Activated CD4-positive, alpha-beta T cell treated with anti-CD3 and anti-CD28 coated beads for 36 hours (primary cell): ENCODE measurements around the gene TBC1D4. TPM values are rescaled to one million over a fixed set of nuclear protein-coding genes. Genes with fewer than 3 reads are reported as not detected.
"Not testable (repeated sequence)": the region's sequence is repeated elsewhere in the genome, so short reads cannot be mapped to it uniquely, and the experiment has no call there.

Experiments used
- ATAC-seq: fragments of 200-7000 bp; cut with Tn5 transposase; one replicate; pipeline ENCODE4 v1.10.0; 2021; ENCODE audit warnings: mild to moderate bottlenecking, moderate library complexity
- CTCF ChIA-PET: fragments of 350-600 bp; sonication (Branson Sonifier 250); formaldehyde crosslinking; loops from one replicate; lab custom pipeline; 2021; ENCODE audit warnings: antibody characterized with exemption; lab: Charles Lee
- POLR2A ChIA-PET: fragments of 350-600 bp; sonication (Branson Sonifier 250); formaldehyde crosslinking; loops from one replicate; lab custom pipeline; 2021; ENCODE audit warnings: antibody characterized with exemption, inconsistent platforms; lab: Charles Lee
- DNase-seq: peaks from one replicate; pipeline ENCODE4 v3.0.0-alpha.2; 2020
- H3K27ac Mint-ChIP-seq: one replicate; pipeline ENCODE4 v1.8.0; 2021; ENCODE audit warnings: mixed read lengths
- H3K27me3 Mint-ChIP-seq: one replicate; pipeline ENCODE4 v1.8.0; 2021; ENCODE audit warnings: mixed read lengths
- H3K36me3 Mint-ChIP-seq: one replicate; pipeline ENCODE4 v1.8.0; 2021; ENCODE audit warnings: low read depth, mixed read lengths
- H3K4me1 Mint-ChIP-seq: one replicate; pipeline ENCODE4 v1.8.0; 2021; ENCODE audit warnings: mixed read lengths
- H3K4me3 Mint-ChIP-seq: one replicate; pipeline ENCODE4 v1.8.0; 2021; ENCODE audit warnings: mild to moderate bottlenecking, moderate library complexity, mixed read lengths
- H3K9me3 Mint-ChIP-seq: one replicate; pipeline ENCODE4 v1.8.0; 2021; ENCODE audit warnings: low read depth, mixed read lengths
- intact Hi-C, 2 experiments: fragments of 100-400 bp; cut with DNase I in 1 of 2; cut with micrococcal nuclease in 1 of 2; formaldehyde crosslinking; loops; one replicate each; pipeline versions ENCODE4 v1.14.2 to v1.15.1; 2022 to 2024; cut with DNase I, micrococcal nuclease
- total RNA-seq, 2 experiments: library from RNA; stranded (reverse); gene quantifications; one replicate each; pipeline ENCODE4 v1.2.3, GENCODE V29; 2021

TBC1D4 gene
- total RNA-seq, 2 experiments from 2014 or later = 29.4 to 31.7 TPM

DNA sequence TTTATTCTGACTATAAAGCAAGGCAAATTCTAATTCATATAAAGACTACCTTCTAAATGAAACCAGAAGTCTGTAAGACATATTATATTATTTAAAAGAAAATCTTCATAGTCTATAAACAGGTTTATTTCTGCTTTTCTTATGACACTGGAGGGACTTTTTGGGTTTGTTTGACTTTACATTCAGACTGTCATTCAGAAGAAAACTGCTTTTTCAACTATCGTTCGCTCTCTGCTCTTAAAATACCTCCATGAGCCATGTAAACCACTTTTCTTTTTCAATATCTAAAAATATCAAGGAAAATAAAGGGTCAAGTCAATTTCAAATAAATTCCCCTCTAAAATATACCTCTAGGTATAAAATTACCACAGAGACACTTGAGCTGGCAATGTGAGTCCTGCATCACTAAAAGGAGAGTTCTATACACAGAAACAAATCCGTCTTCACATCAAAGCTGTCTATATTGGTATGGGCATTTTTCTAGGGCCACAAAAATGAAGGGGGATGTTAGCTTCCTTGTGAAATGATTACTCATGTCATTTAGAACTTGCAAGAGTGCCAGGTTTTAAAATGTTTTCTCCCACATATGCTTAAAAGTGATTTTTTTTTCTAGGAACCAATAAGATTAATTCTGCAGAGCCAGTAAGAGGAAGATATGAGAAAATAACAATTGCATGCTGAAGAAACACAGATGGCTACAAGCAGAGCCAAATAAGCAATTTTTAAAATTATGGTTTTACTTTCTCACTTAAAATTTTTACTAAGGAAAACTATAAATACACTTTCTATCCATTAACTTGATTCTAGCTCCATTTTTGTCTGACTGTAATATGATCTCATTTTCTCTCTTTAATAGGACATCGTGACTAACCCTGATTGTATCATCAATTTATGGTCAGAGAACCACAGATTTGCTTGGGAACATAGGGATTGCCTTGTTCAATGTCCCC is 181.8 kb downstream of the TBC1D4 start:
- Mint-ChIP-seq H3K36me3 (peaks cover 39% of the 10 kb centered on the region), H3K27ac (peak overlapping the region; percentile 70), H3K4me3 (no peak overlapping the region), H3K9me3 (peaks cover 5% of the 10 kb centered on the region), H3K27me3 (no peaks in the 10 kb centered on the region), H3K4me1 (peaks cover 56% of the 10 kb centered on the region)
- intact Hi-C loops = loop anchor here (1.0 to 2.0 kb wide), 2 partner anchors 19 to 26 kb away; no protein-coding TSS in a partner anchor
- ChIA-PET CTCF (interaction anchor here (0.7 to 0.9 kb wide), 2 partner anchors 16 to 73 kb away, joined by 3 read pairs; no protein-coding TSS in a partner anchor), POLR2A (interaction anchor here (1.0 kb wide), 1 partner anchor 26 kb away, joined by 5 read pairs; no protein-coding TSS in a partner anchor)
- DNase-seq (no peak), ATAC-seq (peak; percentile 86)

DNA sequence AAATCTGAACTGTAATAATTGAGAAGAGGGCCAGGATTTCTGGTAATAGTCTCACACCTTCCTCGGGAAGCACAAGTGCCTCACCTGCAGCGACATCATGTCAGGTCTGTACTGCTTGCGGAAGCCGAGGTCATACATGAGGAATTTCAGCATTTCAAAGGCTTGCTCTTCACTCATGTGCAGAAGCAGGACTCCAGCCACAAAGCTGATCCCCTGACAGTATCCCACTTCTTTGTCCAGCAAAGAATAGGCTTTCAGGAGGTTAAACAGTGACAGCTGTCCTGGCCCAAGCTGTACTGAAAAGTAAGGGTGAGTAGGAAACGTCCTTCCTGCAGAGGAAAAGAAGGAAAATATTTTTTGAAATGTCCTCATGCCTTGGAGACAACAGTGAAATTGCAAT is 182.7 kb downstream of the TBC1D4 start:
- Mint-ChIP-seq H3K4me3 (peak overlapping the region; percentile 29), H3K27me3 (no peaks in the 10 kb centered on the region), H3K27ac (peak overlapping the region; percentile 68), H3K4me1 (peaks cover 54% of the 10 kb centered on the region), H3K36me3 (peaks cover 36% of the 10 kb centered on the region), H3K9me3 (no peaks in the 10 kb centered on the region)
- ChIA-PET CTCF (no interaction called here), POLR2A (no interaction called here)
- intact Hi-C loops = no loop called here
- ATAC-seq = no peak
- no peak for DNase-seq

DNA sequence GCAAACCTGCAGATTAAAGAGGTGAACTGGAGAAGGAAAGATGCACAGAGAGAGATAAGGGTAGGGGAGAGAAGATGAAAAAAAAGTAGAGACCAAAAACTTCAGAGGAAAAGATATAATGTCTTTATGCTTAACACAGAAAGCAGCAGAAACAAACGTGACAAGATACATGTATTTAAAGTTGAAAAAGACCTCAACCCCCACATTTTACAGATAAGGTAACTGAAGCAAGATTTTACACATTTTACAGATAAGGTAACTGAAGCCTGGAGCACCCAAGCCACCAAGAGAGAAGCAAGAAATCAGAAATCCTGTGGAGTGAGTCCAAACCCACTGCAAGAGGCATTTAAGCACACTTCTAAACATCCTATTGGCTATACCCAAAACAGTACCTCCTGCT is 185.3 kb downstream of the TBC1D4 start:
- no peaks in the 10 kb centered on the region for H3K27me3 Mint-ChIP-seq
- peaks cover 53% of the 10 kb centered on the region for H3K4me1 Mint-ChIP-seq
- ChIA-PET POLR2A (no interaction called here), CTCF (interaction anchor here (0.9 kb wide), 1 partner anchor 95 kb away, joined by 4 read pairs; no protein-coding TSS in a partner anchor)
- DNase-seq = no peak
- no peaks in the 10 kb centered on the region for H3K9me3 Mint-ChIP-seq
- H3K36me3 Mint-ChIP-seq = peaks cover 39% of the 10 kb centered on the region
- intact Hi-C loops = no loop called here
- H3K27ac Mint-ChIP-seq = peak overlapping the region; percentile 72
- H3K4me3 Mint-ChIP-seq = no peak overlapping the region
- ATAC-seq = no peak

DNA sequence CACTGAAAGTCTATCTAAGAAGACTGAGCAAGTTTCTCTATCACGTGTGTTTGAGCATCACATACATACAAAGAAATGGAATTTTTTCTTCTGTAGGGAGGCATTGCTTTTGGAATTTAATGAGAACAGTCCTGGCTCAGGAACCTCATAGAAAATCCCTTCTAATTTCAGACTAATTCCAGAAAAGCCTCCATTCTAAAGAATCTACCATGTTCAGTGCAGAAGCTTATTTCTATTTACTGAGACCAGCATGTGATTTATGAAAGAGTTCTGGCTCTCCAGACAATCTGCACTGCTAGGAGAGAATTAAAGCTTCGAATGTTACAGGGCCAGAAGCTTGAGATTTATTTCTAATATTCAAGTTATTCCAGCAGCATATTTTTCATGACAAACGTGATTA is 186.8 kb downstream of the TBC1D4 start:
- no peak for ATAC-seq
- ChIA-PET POLR2A (no interaction called here), CTCF (interaction anchor here (1.0 kb wide), 1 partner anchor 63 kb away, joined by 3 read pairs; no protein-coding TSS in a partner anchor)
- Mint-ChIP-seq H3K36me3 (peaks cover 47% of the 10 kb centered on the region), H3K4me1 (peaks cover 46% of the 10 kb centered on the region), H3K9me3 (no peaks in the 10 kb centered on the region), H3K4me3 (no peak overlapping the region), H3K27ac (no peak overlapping the region), H3K27me3 (no peaks in the 10 kb centered on the region)
- intact Hi-C loops = no loop called here
- no peak for DNase-seq

DNA sequence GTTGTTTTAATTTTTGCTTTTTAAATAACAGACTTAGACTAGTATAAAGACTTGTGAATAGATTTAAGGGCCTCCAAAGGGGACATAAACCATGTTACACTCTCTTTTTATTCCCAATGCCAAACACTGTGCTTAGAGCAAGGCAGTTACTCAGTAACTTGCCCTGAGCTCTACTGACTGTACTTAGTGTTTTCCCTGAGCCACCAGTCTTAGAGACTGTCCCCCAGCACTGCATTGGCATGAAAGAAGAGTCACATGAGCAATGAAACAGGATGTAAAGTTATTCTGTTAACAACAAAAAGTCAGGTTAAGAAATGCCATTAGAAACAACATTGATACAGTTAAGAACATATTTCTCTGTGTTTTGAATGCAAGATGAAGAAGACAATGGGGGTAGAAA is 187.9 kb downstream of the TBC1D4 start:
- intact Hi-C loops = no loop called here
- CTCF ChIA-PET = interaction anchor here (1.1 to 1.6 kb wide), 2 partner anchors 12 to 22 kb away, joined by 3 read pairs; no protein-coding TSS in a partner anchor

DNA sequence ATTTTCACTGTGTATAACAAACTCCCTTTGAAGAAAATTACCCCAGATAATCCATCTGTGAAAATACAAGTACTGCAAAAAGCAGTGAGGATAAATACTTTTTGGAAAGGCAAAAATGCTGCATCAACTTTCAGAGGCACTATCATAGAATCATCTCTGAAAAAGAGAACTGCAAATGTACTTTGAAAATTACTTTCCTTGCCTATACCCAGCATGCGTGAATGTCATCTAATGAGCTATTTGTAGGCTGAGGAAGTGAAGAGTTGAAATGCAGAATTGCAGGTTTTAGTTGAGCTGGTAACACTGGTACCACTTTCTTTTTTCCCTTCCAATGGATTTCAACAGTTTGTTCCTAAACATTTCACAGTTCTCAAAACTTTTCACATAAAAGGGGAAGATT is 196.7 kb downstream of the TBC1D4 start:
- Mint-ChIP-seq H3K4me1 (no peaks in the 10 kb centered on the region), H3K4me3 (no peak overlapping the region), H3K9me3 (peaks cover 21% of the 10 kb centered on the region), H3K27ac (no peak overlapping the region), H3K36me3 (peaks cover 61% of the 10 kb centered on the region), H3K27me3 (no peaks in the 10 kb centered on the region)
- intact Hi-C loops = no loop called here
- ATAC-seq = no peak
- POLR2A ChIA-PET = no interaction called here
- DNase-seq = no peak
- CTCF ChIA-PET = interaction anchor here (0.8 to 1.5 kb wide), 2 partner anchors 46 to 82 kb away, joined by 3 to 4 read pairs; no protein-coding TSS in a partner anchor

More for the DNA sequence above, 187.9 kb downstream of the TBC1D4 start:
- H3K27ac Mint-ChIP-seq = no peak overlapping the region
- POLR2A ChIA-PET = no interaction called here
- H3K27me3 Mint-ChIP-seq = no peaks in the 10 kb centered on the region
- no peak for ATAC-seq
- no peaks in the 10 kb centered on the region for H3K9me3 Mint-ChIP-seq
- peaks cover 38% of the 10 kb centered on the region for H3K4me1 Mint-ChIP-seq
- H3K4me3 Mint-ChIP-seq = no peak overlapping the region
- no peak for DNase-seq
- peaks cover 51% of the 10 kb centered on the region for H3K36me3 Mint-ChIP-seq

DNA sequence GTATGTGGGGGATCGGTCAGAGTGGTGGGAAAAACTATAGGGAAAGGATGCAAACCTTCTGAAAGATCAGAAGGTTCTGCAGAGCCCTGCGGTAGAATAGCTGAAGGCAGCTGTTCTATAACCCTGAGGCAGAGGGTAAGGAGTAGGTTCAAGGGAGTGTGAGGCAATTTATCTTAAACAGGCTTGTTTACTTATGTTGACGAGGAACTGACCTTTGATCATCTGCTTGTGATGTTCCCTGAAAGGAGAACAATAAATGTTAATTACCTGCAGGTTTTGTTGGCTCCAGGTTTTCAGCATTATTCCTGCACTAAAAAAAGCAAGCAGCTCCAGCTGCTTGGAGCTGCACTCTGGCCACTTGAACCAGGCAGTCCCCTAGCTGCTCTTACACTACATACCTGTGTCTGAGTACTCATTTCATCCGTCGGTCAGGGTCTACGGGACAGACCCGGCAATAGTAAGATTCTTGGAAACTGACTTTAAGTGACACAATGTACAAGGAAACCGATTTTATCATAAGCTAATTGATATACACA is 202.1 kb downstream of the TBC1D4 start:
- ATAC-seq = no peak
- no peak overlapping the region for H3K4me3 Mint-ChIP-seq
- intact Hi-C loops = no loop called here
- no peak for DNase-seq
- H3K36me3 Mint-ChIP-seq = peaks cover 25% of the 10 kb centered on the region
- ChIA-PET POLR2A (no interaction called here), CTCF (interaction anchor here (1.1 to 1.4 kb wide), 2 partner anchors 12 to 13 kb away, joined by 3 read pairs; no protein-coding TSS in a partner anchor)
- H3K9me3 Mint-ChIP-seq = peaks cover 36% of the 10 kb centered on the region
- no peak overlapping the region for H3K27ac Mint-ChIP-seq
- H3K4me1 Mint-ChIP-seq = no peaks in the 10 kb centered on the region
- peaks cover 2% of the 10 kb centered on the region for H3K27me3 Mint-ChIP-seq

DNA sequence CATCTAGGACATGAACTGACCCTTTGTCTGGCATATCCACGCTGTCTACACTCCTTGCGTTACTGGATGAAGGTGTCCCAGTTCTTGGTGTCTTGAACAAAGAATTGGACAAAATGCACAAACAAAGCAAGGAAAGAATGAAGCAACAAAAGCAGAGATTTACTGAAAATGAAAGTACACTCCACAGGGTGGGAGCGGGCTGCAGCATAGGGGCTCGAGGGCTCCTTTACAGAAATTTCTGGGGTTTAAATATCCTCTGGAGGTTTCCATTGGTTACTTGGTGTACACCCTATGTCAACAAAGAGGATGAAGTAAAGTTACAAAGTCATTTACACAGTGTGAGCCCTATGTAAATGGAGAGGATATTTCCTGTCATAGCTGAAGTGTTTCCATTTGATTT is 208.3 kb downstream of the TBC1D4 start:
- H3K27me3 Mint-ChIP-seq, ATAC-seq, H3K36me3 Mint-ChIP-seq, H3K4me3 Mint-ChIP-seq, CTCF ChIA-PET, DNase-seq, H3K27ac Mint-ChIP-seq, H3K4me1 Mint-ChIP-seq, intact Hi-C loops, POLR2A ChIA-PET: not testable (repeated sequence)
- peaks cover 13% of the 10 kb centered on the region for H3K9me3 Mint-ChIP-seq

DNA sequence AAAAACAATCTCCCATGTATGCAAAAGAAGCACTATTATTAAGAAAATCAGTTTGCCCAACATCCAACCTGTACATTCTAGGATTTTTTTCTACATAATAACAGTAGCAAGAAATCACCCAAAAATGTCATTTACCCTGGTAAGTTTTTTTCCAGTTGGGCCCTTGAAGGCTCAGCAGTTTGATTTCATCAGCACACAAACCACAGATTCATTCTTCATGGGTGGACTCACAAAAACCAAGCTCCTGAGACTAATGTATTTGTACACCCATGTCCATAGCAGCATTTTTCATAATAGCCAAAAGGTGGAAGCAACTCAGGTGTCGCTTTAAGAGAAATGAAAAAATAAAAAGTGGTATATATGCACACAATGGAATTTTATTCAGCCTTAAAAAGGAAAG is 210.1 kb downstream of the TBC1D4 start:
- Mint-ChIP-seq H3K36me3 (no peaks in the 10 kb centered on the region), H3K4me3 (no peak overlapping the region), H3K27me3 (peaks cover 2% of the 10 kb centered on the region), H3K27ac (no peak overlapping the region), H3K4me1 (no peaks in the 10 kb centered on the region), H3K9me3 (peaks cover 12% of the 10 kb centered on the region)
- no peak for ATAC-seq
- ChIA-PET CTCF (no interaction called here), POLR2A (no interaction called here)
- no peak for DNase-seq
- intact Hi-C loops = no loop called here

DNA sequence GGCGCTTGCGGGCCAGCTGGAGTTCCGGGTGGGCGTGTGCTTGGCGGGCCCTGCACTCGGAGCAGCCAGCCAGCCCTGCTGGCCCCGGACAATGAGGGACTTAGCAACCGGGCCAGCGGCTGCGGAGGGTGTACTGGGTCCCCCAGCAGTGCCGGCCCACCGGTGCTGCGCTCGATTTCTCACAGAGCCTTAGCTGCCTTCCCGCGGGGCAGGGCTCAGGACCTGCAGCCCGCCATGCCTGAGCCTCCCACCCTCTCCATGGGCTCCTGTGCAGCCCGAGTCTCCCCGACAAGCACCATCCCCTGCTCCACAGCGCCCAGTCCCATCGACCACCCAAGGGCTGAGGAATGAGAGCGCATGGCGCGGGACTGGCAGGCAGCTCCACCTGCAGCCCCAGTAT is 213.5 kb downstream of the TBC1D4 start:
- intact Hi-C loops, ATAC-seq, CTCF ChIA-PET: not testable (repeated sequence)

DNA sequence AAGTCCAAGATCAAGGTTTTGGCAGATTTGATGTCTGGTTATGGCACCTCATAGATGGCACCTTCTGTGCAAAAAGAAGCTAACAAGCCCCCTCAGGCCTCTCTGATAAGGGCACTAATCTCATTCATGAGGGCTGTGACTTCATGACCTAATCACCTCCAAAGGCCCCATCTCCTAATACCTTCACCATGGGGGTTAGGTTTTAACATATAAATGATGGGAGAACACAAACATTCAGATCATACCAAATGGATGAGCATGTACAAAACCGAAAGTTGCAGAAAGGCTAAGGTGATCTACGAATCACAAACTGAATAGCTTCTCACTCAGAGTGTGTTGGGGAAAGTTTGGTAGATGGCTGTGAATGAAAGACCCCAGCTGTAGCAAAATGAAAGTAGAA is 217.4 kb downstream of the TBC1D4 start:
- H3K27ac Mint-ChIP-seq = no peak overlapping the region
- no peaks in the 10 kb centered on the region for H3K9me3 Mint-ChIP-seq
- ATAC-seq (no peak), DNase-seq (no peak)
- H3K4me3 Mint-ChIP-seq = no peak overlapping the region
- CTCF ChIA-PET = no interaction called here
- H3K27me3 Mint-ChIP-seq = no peaks in the 10 kb centered on the region
- intact Hi-C loops = no loop called here
- H3K36me3 Mint-ChIP-seq = no peaks in the 10 kb centered on the region
- POLR2A ChIA-PET = no interaction called here
- no peaks in the 10 kb centered on the region for H3K4me1 Mint-ChIP-seq

More for the DNA sequence above, 213.5 kb downstream of the TBC1D4 start:
- H3K4me1 Mint-ChIP-seq, POLR2A ChIA-PET, H3K4me3 Mint-ChIP-seq, H3K36me3 Mint-ChIP-seq, DNase-seq, H3K27me3 Mint-ChIP-seq, H3K9me3 Mint-ChIP-seq, H3K27ac Mint-ChIP-seq: not testable (repeated sequence)
